Esophagus squamous epithelium (tissue), 4 donors: ENCODE results near the gene CYP3A5.
"Not testable (repeated sequence)": the region's sequence is repeated elsewhere in the genome, so short reads cannot be mapped to it uniquely, and the experiment has no call there.

Experiments used
- POLR2A ChIP-seq, 4 donors: fragments of 450-650 bp; IDR thresholded peaks; one replicate each; pipeline ENCODE4 v1.6.1; 2017; ENCODE audit warnings: antibody characterized with exemption in 4 of 4, mild to moderate bottlenecking in 4 of 4, moderate library complexity in 3 of 4
- TF ChIP-seq, protein P1 (sequence below), 6 experiments: fragments of 450-650 bp in 4 of 6; fragments of 200-600 bp in 2 of 6; sonication (generic) in 2 of 6; IDR thresholded peaks; one replicate each; pipeline ENCODE4 v1.5.1; 2016 to 2019; ENCODE audit warnings: antibody characterized with exemption in 6 of 6, mild to moderate bottlenecking in 4 of 6, moderate library complexity in 4 of 6

GRCh38 chr7:99685871-99686608, 6.2 kb upstream of the CYP3A5 start:
- TF ChIP-seq POLR2A (IDR thresholded peaks at IDR 0.05): not testable (repeated sequence)
- TF ChIP-seq, protein P1, sequence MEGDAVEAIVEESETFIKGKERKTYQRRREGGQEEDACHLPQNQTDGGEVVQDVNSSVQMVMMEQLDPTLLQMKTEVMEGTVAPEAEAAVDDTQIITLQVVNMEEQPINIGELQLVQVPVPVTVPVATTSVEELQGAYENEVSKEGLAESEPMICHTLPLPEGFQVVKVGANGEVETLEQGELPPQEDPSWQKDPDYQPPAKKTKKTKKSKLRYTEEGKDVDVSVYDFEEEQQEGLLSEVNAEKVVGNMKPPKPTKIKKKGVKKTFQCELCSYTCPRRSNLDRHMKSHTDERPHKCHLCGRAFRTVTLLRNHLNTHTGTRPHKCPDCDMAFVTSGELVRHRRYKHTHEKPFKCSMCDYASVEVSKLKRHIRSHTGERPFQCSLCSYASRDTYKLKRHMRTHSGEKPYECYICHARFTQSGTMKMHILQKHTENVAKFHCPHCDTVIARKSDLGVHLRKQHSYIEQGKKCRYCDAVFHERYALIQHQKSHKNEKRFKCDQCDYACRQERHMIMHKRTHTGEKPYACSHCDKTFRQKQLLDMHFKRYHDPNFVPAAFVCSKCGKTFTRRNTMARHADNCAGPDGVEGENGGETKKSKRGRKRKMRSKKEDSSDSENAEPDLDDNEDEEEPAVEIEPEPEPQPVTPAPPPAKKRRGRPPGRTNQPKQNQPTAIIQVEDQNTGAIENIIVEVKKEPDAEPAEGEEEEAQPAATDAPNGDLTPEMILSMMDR (IDR thresholded peaks at IDR 0.05): not testable (repeated sequence)
